Neural progenitor cell (in vitro differentiated cells): ENCODE results near the gene ADORA1. TPM values are rescaled to one million over a fixed set of nuclear protein-coding genes. Genes with fewer than 3 reads are reported as not detected.

ENCODE experiments used
- DNase-seq: peaks from one replicate; pipeline ENCODE4 v3.0.0-alpha.2; 2016; ENCODE audit warnings: low spot score
- H2AFZ ChIP-seq: fragments of 200-600 bp; sonication (generic); replicated peaks from 2 replicates; pipeline ENCODE4 v1.6.1; 2016; ENCODE audit warnings: antibody characterized with exemption
- H3F3A ChIP-seq: fragments of 200-600 bp; sonication (generic); 2 replicates; pipeline ENCODE4 v1.6.1; 2016; ENCODE audit warnings: antibody characterized with exemption, low read depth
- H3K27ac ChIP-seq: fragments of 200-600 bp; sonication (generic); 2 replicates; pipeline ENCODE4 v1.5.1; 2016; ENCODE audit warnings: mild to moderate bottlenecking
- H3K27me3 ChIP-seq: fragments of 200-600 bp; sonication (generic); 2 replicates; pipeline ENCODE4 v1.6.1; 2016; ENCODE audit warnings: mild to moderate bottlenecking, moderate library complexity
- H3K36me3 ChIP-seq: fragments of 200-600 bp; sonication (generic); 2 replicates; pipeline ENCODE4 v1.5.1; 2016
- H3K4me1 ChIP-seq: fragments of 200-600 bp; sonication (generic); 2 replicates; pipeline ENCODE4 v1.6.1; 2016; ENCODE audit warnings: mixed run types
- H3K4me2 ChIP-seq: fragments of 200-600 bp; sonication (generic); 2 replicates; pipeline ENCODE4 v1.6.1; 2016
- H3K4me3 ChIP-seq: fragments of 200-600 bp; sonication (generic); 2 replicates; pipeline ENCODE4 v1.5.1; 2016
- H3K79me2 ChIP-seq: fragments of 200-600 bp; sonication (generic); 2 replicates; pipeline ENCODE4 v1.6.1; 2016; ENCODE audit warnings: low read depth
- H3K9ac ChIP-seq: fragments of 200-600 bp; sonication (generic); 2 replicates; pipeline ENCODE4 v1.6.1; 2016
- H3K9me3 ChIP-seq: fragments of 200-600 bp; sonication (generic); 2 replicates; pipeline ENCODE4 v1.5.1; 2016; ENCODE audit warnings: low read depth
- H4K20me1 ChIP-seq: fragments of 200-600 bp; sonication (generic); 2 replicates; pipeline ENCODE4 v1.6.1; 2016; ENCODE audit warnings: low read depth
- H3K27ac Mint-ChIP-seq: 3 replicates; pipeline ENCODE4 v1.8.0; 2021; ENCODE audit warnings: mixed read lengths
- H3K27me3 Mint-ChIP-seq: 2 replicates; pipeline ENCODE4 v1.8.0; 2022; ENCODE audit warnings: low read depth, mild to moderate bottlenecking, inconsistent platforms, moderate library complexity, mixed read lengths; ENCODE audit not compliant: insufficient read depth
- H3K36me3 Mint-ChIP-seq: 3 replicates; pipeline ENCODE4 v1.8.0; 2021; ENCODE audit warnings: mixed read lengths
- H3K4me1 Mint-ChIP-seq: 3 replicates; pipeline ENCODE4 v1.8.0; 2021; ENCODE audit warnings: mixed read lengths
- H3K4me3 Mint-ChIP-seq: 3 replicates; pipeline ENCODE4 v1.8.0; 2021; ENCODE audit warnings: mild to moderate bottlenecking, moderate library complexity, mixed read lengths
- H3K9me3 Mint-ChIP-seq: 3 replicates; pipeline ENCODE4 v1.8.0; 2020; ENCODE audit warnings: mixed read lengths
- CTCF ChIP-seq: fragments of 200-600 bp; sonication (generic); IDR thresholded peaks from 2 replicates; pipeline ENCODE4 v1.5.1; 2017; ENCODE audit warnings: antibody characterized with exemption, mild to moderate bottlenecking
- EZH2 ChIP-seq: fragments of 200-600 bp; sonication (generic); IDR thresholded peaks from 2 replicates; pipeline ENCODE4 v1.6.1; 2017; ENCODE audit warnings: antibody characterized with exemption, mild to moderate bottlenecking, moderate library complexity
- EZH2phosphoT487 ChIP-seq: fragments of 200-600 bp; sonication (generic); IDR thresholded peaks from 2 replicates; pipeline ENCODE4 v1.6.1; 2017; ENCODE audit warnings: antibody characterized with exemption
- total RNA-seq: library from RNA; depleted of rRNA; stranded (reverse); fragments of >200 nt; gene quantifications from 2 replicates; pipeline ENCODE4 v1.2.3, GENCODE V29; 2015; ENCODE audit warnings: low replicate concordance

The ADORA1 gene
- total RNA-seq, 1 donor from 2014 or later: 1.1 TPM

DNA sequence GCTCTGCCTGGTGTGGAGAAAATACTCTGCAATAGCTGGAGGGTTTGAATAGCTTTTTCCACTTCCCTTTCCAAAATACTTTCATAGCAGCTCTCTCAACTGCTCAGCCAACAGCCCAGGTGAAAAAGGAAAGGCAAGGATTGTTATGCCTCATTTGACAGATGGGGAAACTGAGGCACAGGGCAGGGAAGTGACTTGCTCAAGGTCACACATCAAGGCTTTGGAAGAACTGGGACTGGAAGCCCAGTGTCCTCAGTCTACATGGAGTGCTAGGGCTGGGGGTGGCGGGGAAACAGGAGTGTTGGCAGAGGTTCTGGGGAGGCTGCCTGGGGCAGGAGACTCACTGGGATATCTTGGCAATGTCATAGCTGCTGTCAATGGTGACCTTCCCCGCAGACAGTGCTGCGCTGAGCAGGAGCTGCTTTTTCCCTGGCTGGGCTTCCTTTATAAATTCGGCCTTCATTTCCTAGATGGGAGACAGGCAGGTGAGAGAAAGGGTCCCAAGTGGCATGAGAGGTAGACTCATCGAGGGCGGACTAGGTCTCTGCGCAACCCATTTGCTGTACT, 54.9 kb downstream of the ADORA1 start:
- Histone ChIP-seq H3K9me3 (no peaks in the 10 kb centered on the region), H3K4me1 (peaks cover 63% of the 10 kb centered on the region), H3K27ac (peak overlapping the region; percentile 86), H4K20me1 (no peaks in the 10 kb centered on the region), H3K27me3 (no peaks in the 10 kb centered on the region), H3K9ac (no peak overlapping the region), H3K4me3 (no peak overlapping the region), H3F3A (peaks cover 34% of the 10 kb centered on the region), H3K36me3 (no peaks in the 10 kb centered on the region), H2AFZ (no peak overlapping the region), H3K4me2 (no peak overlapping the region), H3K79me2 (no peaks in the 10 kb centered on the region)
- Mint-ChIP-seq H3K27ac (peak overlapping the region; percentile 29), H3K36me3 (no peaks in the 10 kb centered on the region), H3K4me1 (peaks cover 65% of the 10 kb centered on the region), H3K4me3 (no peak overlapping the region), H3K9me3 (no peaks in the 10 kb centered on the region), H3K27me3 (peaks cover 14% of the 10 kb centered on the region)
- TF ChIP-seq EZH2phosphoT487 (no peak), EZH2 (no peak), CTCF (no peak)
- DNase-seq: no peak

DNA sequence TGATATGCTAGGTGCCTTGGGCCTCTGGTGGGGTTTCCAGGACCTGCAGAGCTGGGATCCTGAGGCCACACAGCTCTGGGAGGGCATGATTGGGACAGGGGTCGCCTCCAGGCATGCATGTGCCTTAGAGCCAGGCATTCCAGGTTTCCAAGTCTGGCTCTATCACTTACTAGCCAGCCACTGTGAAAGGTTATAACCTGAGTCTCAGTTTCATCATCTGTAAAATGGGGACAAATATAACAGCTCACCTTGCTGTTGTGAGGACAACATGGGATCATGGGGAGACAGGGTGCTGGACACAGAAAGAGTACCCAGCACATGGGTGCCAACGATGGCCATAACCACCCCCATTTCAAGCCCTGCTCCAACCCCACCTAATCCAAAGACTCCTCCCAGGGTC, 56.3 kb downstream of the ADORA1 start:
- H3K36me3 Mint-ChIP-seq: no peaks in the 10 kb centered on the region
- H2AFZ ChIP-seq: no peak overlapping the region
- H3K4me1 Mint-ChIP-seq: peaks cover 63% of the 10 kb centered on the region
- H3K27ac Mint-ChIP-seq: no peak overlapping the region
- DNase-seq: no peak
- no peak overlapping the region for H3K4me2 ChIP-seq
- no peak overlapping the region for H3K4me3 ChIP-seq
- no peak overlapping the region for H3K4me3 Mint-ChIP-seq
- no peaks in the 10 kb centered on the region for H3K27me3 ChIP-seq
- H3K9me3 Mint-ChIP-seq: no peaks in the 10 kb centered on the region
- no peaks in the 10 kb centered on the region for H3K36me3 ChIP-seq
- no peak overlapping the region for H3K27ac ChIP-seq
- peaks cover 10% of the 10 kb centered on the region for H3K27me3 Mint-ChIP-seq
- H3K9ac ChIP-seq: no peak overlapping the region
- H3K4me1 ChIP-seq: peaks cover 55% of the 10 kb centered on the region
- no peak for TF ChIP-seq EZH2
- no peak for TF ChIP-seq EZH2phosphoT487
- no peak for TF ChIP-seq CTCF
- no peaks in the 10 kb centered on the region for H3K9me3 ChIP-seq
- H4K20me1 ChIP-seq: no peaks in the 10 kb centered on the region
- H3K79me2 ChIP-seq: no peaks in the 10 kb centered on the region
- peaks cover 24% of the 10 kb centered on the region for H3F3A ChIP-seq

GRCh38 chr1:203184467-203184866, 56.9 kb downstream of the ADORA1 start:
- Histone ChIP-seq H3F3A (peaks cover 24% of the 10 kb centered on the region), H3K36me3 (no peaks in the 10 kb centered on the region), H3K4me2 (no peak overlapping the region), H3K9me3 (no peaks in the 10 kb centered on the region), H3K27me3 (no peaks in the 10 kb centered on the region), H3K4me1 (peaks cover 49% of the 10 kb centered on the region), H3K27ac (no peak overlapping the region), H2AFZ (no peak overlapping the region), H4K20me1 (no peaks in the 10 kb centered on the region), H3K4me3 (no peak overlapping the region), H3K9ac (no peak overlapping the region), H3K79me2 (no peaks in the 10 kb centered on the region)
- Mint-ChIP-seq H3K4me1 (peaks cover 57% of the 10 kb centered on the region), H3K27me3 (peaks cover 8% of the 10 kb centered on the region), H3K4me3 (no peak overlapping the region), H3K9me3 (no peaks in the 10 kb centered on the region), H3K36me3 (no peaks in the 10 kb centered on the region), H3K27ac (no peak overlapping the region)
- TF ChIP-seq EZH2phosphoT487: no peak
- no peak for TF ChIP-seq EZH2
- TF ChIP-seq CTCF: no peak
- no peak for DNase-seq
